Small intestine (tissue), 16 donors: Measurements from ENCODE around the gene MYH1. TPM values are rescaled to one million over a fixed set of nuclear protein-coding genes. Genes with fewer than 3 reads are reported as not detected.

ENCODE experiments used
- DNase-seq, 2 donors: peaks; one replicate each; pipeline versions ENCODE4 v3.0.0 to v3.0.0-alpha.2; 2013
- FAIRE-seq: peaks from 2 replicates; lab custom pipeline; 2012; peaks lifted over from hg19 to GRCh38; lab: Jason Lieb, UNC
- H3K27ac ChIP-seq, 3 donors: one replicate each; pipeline ENCODE4 v1.5.1; 2013; ENCODE audit warnings: low read length in 2 of 3, mild to moderate bottlenecking in 2 of 3, control low read depth in 1 of 3, inconsistent platforms in 1 of 3, low read depth in 1 of 3, moderate library complexity in 1 of 3
- H3K27me3 ChIP-seq, 3 donors: one replicate each; pipeline ENCODE4 v1.6.1; 2013; ENCODE audit warnings: low read length in 3 of 3, inconsistent platforms in 1 of 3; ENCODE audit not compliant: control insufficient read depth in 3 of 3, insufficient read depth in 3 of 3
- H3K36me3 ChIP-seq, 3 donors: one replicate each; pipeline ENCODE4 v1.6.1; 2013; ENCODE audit warnings: low read length in 3 of 3, inconsistent platforms in 1 of 3, low read depth in 1 of 3, mild to moderate bottlenecking in 1 of 3, moderate library complexity in 1 of 3; ENCODE audit not compliant: control insufficient read depth in 3 of 3, insufficient read depth in 2 of 3
- H3K4me1 ChIP-seq, 3 donors: one replicate each; pipeline ENCODE4 v1.6.1; 2013; ENCODE audit warnings: low read length in 2 of 3, inconsistent platforms in 1 of 3, low read depth in 1 of 3, mild to moderate bottlenecking in 1 of 3, moderate library complexity in 1 of 3; ENCODE audit not compliant: control insufficient read depth in 3 of 3, insufficient read depth in 2 of 3
- H3K4me3 ChIP-seq, 3 donors: one replicate each; pipeline ENCODE4 v1.5.1; 2013; ENCODE audit warnings: low read length in 3 of 3, control low read depth in 1 of 3, inconsistent platforms in 1 of 3, low read depth in 1 of 3, mild to moderate bottlenecking in 1 of 3, moderate library complexity in 1 of 3
- H3K9me3 ChIP-seq, 2 donors: one replicate each; pipeline ENCODE4 v1.6.1; 2013; ENCODE audit warnings: low read depth in 1 of 2, low read length in 1 of 2; ENCODE audit not compliant: control insufficient read depth in 2 of 2, insufficient read depth in 1 of 2
- WGBS, 3 donors: extraction: QIAGEN DNeasy Blood & Tissue Kit; methylation state at CpG; one replicate each; pipeline ENCODE4 v1.1.7; 2013; 5-methylcytosine and 5-hydroxymethylcytosine counted together
- long read RNA-seq, 10 donors: transcript quantifications; one replicate each; lab custom pipeline, GENCODE V29; 2026
- polyA plus RNA-seq, 4 donors: library from polyadenylated mRNA; stranded (reverse) in 3 of 4; unstranded in 1 of 4; fragments of 200-250 nt in 3 of 4; fragments of 120-200 nt in 1 of 4; gene quantifications; one replicate each; pipeline versions ENCODE4 v1.2.1 to v1.2.3, GENCODE V29; 2013
- donor health status: healthy with polysubstance abuse.
- donor health status: control.
- donor health status: control.
- donor health status: Bipolar disorder and iron deficiency.
- donor health status: healthy.

MYH1 gene
- under 1 TPM; under 0.01 to 0.27 (median 0.13) TPM for polyA plus RNA-seq
- long read RNA-seq, donor 1, result 0 reads
- long read RNA-seq, donor 2, result 0 reads
- long read RNA-seq, donor 3, result 0 reads
- long read RNA-seq, donor 4, result 0 reads
- long read RNA-seq, donor 5, result 0 reads
- long read RNA-seq, donor 6, result 0 reads
- long read RNA-seq, donor 7, result 0 reads
- long read RNA-seq, donor 8, result 0 reads
- long read RNA-seq, donor 9, result 0 reads
- long read RNA-seq, donor 10, result 0 reads

DNA sequence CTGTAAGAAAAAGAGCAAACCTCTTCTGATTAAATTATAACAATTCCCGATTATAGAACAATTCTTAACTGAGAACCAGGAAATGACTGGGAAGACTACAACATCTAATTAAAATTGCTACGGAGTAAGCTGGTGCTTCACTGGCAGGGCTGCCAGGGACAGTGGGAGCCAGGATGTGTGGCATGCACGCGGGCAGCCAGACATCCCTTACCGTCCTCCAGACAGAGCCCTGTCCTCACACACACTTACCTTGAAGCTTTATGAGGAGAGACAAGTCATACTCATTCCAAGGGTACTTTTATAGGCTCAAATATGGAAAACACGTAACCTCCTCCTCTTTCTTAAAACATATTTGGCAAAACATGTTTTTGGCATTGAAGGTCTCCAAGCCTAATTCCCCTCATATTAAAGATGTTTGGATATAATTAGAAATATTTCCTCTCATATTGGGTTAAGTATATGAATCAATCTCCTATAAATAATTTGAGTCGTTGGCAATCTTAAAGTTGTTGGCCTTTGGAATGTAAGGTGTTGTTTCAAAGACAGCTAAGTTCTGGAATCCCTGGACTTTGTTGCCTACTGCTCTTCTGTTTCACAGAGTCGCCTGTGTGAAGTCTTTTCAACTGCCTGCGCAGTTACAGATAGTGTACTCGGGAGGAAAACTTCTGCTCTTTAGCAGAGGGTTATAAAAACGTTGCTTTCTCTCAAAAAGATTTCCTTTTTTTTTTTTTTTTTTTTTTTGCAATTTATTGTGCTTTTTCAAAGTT, at the start of gene MYH1:
TSS of gene MYH1 (minus strand) at position 272 of the 767 bp plus-strand sequence. CDS start 1,900 bp downstream, outside the sequence.
- H3K4me1 ChIP-seq, result no peaks in the 10 kb centered on the region
- H3K27me3 ChIP-seq, result no peaks in the 10 kb centered on the region
- H3K9me3 ChIP-seq, result no peaks in the 10 kb centered on the region
- no peaks in the 10 kb centered on the region for H3K36me3 ChIP-seq
- FAIRE-seq (no peak), DNase-seq (peak; percentile 6 to 10)
- H3K27ac ChIP-seq, result no peak within 1 kb of the TSS
- no peak within 1 kb of the TSS for H3K4me3 ChIP-seq
- 60 to 70% (median 66%) methylated on average over 11 of the region's 11 CpGs for WGBS, 3 donors

DNA sequence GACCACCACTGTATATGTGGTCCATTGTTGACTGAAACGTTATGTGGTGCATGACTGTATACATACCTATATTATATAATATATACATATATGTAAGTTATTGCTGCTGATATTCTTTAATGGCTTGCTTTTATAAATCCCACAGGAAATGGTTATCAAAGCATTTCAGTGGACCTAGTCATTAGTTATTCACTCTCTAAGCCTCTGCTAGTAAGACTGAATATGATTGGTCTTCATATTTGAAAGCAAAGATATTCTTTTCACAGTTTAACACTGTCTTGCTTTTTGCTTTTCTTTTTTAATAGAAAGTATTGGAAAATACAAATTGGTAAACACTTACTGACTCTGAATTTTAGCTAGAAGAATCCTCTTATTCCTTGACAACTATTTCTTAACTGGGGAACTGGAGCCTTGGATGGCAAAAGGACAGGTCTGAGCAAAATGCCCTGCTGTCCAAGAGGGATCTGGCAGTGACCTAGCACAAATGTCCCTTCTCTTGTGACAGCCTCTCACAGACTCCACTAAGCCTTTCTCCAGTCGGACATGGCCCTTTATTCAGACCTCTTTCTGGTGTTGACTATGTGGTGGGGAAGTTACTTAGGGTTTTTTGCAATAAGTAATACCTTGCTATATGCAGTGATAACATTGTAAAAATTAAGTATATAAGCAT, 45.8 kb upstream of the MYH1 start:
- no peaks in the 10 kb centered on the region for H3K4me1 ChIP-seq
- FAIRE-seq (no peak), DNase-seq (no peak)
- 73 to 84% (median 81%) methylated on average over 2 of the region's 2 CpGs for WGBS, 3 donors
- H3K27ac ChIP-seq, result no peak overlapping the region
- H3K4me3 ChIP-seq, result no peak overlapping the region
- no peaks in the 10 kb centered on the region for H3K36me3 ChIP-seq
- peaks cover 0 to 2% (median 0%) of the 10 kb centered on the region in 3 donors for H3K27me3 ChIP-seq
- H3K9me3 ChIP-seq, result no peaks in the 10 kb centered on the region

DNA sequence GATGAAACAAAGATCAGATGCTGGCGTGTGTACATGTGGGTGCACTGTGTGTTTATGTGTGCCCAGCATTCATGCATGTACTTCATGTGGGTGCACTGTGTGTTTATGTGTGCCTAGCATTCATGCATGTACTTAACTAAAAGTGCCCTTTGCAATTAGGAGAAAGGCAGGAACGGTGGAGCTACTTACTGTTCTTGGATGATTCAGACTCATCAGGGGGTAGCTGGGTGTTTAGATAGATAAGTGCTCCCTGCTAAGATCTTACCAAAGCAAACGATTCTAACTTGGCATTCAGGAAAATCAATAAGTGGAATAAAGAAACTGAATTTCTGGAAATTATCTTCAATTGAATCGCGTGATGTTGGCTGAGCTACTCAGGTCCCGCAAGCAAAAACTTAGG, 39.7 kb upstream of the MYH1 start:
- DNase-seq (no peak), FAIRE-seq (no peak)
- no peak overlapping the region for H3K4me3 ChIP-seq
- H3K4me1 ChIP-seq, result no peaks in the 10 kb centered on the region
- no peaks in the 10 kb centered on the region for H3K27me3 ChIP-seq
- no peak overlapping the region for H3K27ac ChIP-seq
- H3K9me3 ChIP-seq, result no peaks in the 10 kb centered on the region
- WGBS, 3 donors, result 72 to 81% (median 76%) methylated on average over 6 of the region's 6 CpGs
- no peaks in the 10 kb centered on the region for H3K36me3 ChIP-seq

DNA sequence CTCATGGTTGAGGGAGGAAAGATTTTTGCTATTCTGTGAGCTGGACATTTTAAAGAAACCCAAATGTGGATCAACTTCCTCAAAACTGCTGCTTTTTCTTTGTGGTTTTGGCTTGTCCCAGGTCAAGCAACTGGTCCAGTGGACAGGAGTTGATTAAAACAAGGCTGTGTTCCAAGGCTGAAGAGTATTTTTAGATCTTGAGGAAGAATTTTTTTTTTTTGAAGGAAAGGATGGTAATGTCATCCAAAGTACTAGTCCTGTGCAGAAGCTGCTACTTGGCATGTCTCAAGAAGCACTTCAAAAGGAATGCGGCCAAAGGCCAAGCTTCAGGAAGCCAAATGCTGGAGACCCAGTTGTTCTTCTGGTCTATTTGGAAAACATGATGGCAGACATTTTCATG, 39.1 kb upstream of the MYH1 start:
- H3K27ac ChIP-seq, result no peak overlapping the region
- H3K9me3 ChIP-seq, result no peaks in the 10 kb centered on the region
- H3K4me1 ChIP-seq, result no peaks in the 10 kb centered on the region
- no peaks in the 10 kb centered on the region for H3K36me3 ChIP-seq
- no peaks in the 10 kb centered on the region for H3K27me3 ChIP-seq
- H3K4me3 ChIP-seq, result no peak overlapping the region
- FAIRE-seq (no peak), DNase-seq (no peak)
- 68 to 89% (median 88%) methylated on average over 1 of the region's 1 CpG for WGBS, 3 donors

DNA sequence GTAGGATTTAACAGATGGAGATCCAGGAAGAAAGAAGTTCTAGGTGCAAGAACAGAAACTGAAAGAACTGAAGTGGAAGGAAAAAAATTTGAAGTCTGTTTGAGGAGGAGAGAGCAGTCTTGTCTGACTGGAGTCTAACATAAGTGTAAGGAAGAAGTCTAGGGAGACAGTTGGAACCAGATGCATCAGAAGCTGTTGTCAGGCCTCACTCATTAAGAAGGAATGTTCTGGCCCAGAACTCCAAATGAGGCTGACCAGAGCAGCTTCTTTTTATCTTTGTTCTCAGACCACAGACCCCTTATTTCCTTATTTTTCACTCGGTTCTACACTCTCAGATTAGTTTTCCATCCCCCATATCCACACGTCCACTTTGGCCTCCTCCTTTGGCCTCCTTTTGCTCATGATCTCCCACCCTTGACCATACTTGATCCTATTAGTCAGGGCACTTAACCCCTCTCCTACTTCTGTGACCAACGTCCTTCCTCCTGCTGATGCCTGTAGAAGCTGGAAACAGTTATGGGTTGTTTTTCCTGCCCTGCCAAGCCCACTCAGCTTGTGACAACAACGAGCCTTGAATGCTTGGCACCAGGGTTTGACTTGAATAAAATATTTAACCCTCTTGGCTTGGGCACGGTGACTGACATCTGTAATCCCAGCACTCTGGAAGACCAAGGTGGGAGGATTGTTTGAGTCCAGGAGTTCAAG, 38.1 kb upstream of the MYH1 start:
- H3K4me1 ChIP-seq, result no peaks in the 10 kb centered on the region
- H3K9me3 ChIP-seq, result no peaks in the 10 kb centered on the region
- H3K27me3 ChIP-seq, result no peaks in the 10 kb centered on the region
- H3K36me3 ChIP-seq, result no peaks in the 10 kb centered on the region
- DNase-seq (no peak), FAIRE-seq (no peak)
- H3K4me3 ChIP-seq, result no peak overlapping the region
- 48 to 69% (median 65%) methylated on average over 5 of the region's 5 CpGs for WGBS, 3 donors
- no peak overlapping the region for H3K27ac ChIP-seq

DNA sequence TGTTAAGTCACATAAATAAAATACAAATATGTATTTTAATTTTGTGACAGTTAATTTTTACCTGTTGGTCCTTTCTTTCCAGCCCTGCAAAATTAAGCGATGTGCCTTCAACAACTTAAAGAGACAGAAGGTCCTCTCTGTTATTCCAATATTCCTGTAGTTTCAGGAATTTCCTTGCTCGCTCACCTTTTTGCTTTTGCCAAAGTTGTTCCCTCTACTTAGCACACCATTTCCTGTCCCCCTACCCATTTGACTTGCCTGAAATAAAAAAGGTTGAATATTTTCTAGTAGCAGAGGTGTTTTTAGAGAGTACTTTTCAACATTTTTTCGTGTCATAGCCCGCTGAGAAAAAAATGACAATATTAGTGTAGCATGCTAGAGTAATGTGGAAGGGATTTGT, 31.7 kb upstream of the MYH1 start:
- Histone ChIP-seq H3K9me3 (no peaks in the 10 kb centered on the region), H3K4me3 (no peak overlapping the region), H3K27ac (no peak overlapping the region), H3K27me3 (no peaks in the 10 kb centered on the region), H3K36me3 (no peaks in the 10 kb centered on the region), H3K4me1 (no peaks in the 10 kb centered on the region)
- DNase-seq (no peak), FAIRE-seq (no peak)
- WGBS, 3 donors, result 80 to 86% (median 84%) methylated on average over 4 of the region's 4 CpGs

DNA sequence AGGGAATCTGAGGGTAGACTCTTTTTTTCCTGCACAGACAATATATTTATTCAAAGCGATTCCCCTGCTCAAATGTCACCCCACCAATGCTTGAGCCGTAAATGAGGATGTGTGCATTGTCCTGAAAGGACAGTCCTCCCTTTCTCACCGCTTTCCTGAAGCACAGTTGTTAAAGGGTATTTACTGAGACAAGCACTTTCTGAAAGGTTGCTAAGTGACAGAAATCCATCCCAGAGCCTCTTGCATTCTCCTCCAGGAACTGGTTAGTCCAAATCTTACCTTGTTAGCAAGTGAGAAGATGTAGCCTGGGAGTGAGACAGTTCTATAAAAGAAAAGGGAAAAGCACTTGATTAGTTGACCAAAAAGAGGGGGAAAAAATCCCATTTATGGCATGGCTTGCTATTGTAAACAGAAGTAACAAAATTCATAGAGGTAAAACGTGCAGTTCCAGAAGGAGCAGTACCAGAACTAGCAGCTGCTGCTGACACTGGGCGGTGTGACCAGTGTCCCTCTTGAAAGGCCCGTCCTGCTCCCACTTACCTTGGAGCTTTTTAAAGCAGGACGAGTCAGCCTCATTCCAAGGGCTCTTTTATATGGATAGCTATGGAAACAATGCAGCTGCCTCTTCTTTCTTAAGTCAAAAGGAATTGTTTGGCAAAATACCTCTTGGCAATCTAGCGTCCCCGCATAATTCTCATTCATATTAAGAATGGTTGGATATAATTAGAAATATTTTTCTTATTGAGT, 30.9 kb upstream of the MYH1 start, which contains the start of gene MYH2:
TSS of gene MYH2 (minus strand) at position 563 of the 747 bp plus-strand sequence. CDS start 1,738 bp downstream, outside the sequence.
- no peaks in the 10 kb centered on the region for H3K9me3 ChIP-seq
- no peaks in the 10 kb centered on the region for H3K36me3 ChIP-seq
- no peaks in the 10 kb centered on the region for H3K27me3 ChIP-seq
- no peak for FAIRE-seq
- 60 to 83% (median 74%) methylated on average over 9 of the region's 9 CpGs for WGBS, 3 donors
- no peak within 1 kb of the TSS for H3K4me3 ChIP-seq
- no peaks in the 10 kb centered on the region for H3K4me1 ChIP-seq
- no peak for DNase-seq
- H3K27ac ChIP-seq, result no peak within 1 kb of the TSS
